Epidermal melanocyte (primary cell): Measurements from ENCODE around the gene CD300H.
"Not testable (repeated sequence)": the region's sequence is repeated elsewhere in the genome, so short reads cannot be mapped to it uniquely, and the experiment has no call there.

Experiments used
- DNase-seq: peaks from one replicate; pipeline ENCODE4 v3.0.0; 2011; ENCODE audit warnings: low spot score; ENCODE audit not compliant: insufficient read length

The CD300H gene

GRCh38 chr17:74528491-74529199 is 38.7 kb downstream of the CD300H start:
- DNase-seq = no peak

GRCh38 chr17:74527756-74528155 is 39.6 kb downstream of the CD300H start:
- DNase-seq = no peak

GRCh38 chr17:74527081-74527480 is 40.2 kb downstream of the CD300H start:
- no peak for DNase-seq

- DNase-seq = no peak
Measured at GRCh38 chr17:74526681-74527080, 40.6 kb downstream of the CD300H start.

GRCh38 chr17:74525781-74526288 is 41.5 kb downstream of the CD300H start:
- no peak for DNase-seq

GRCh38 chr17:74525465-74525725 is 41.9 kb downstream of the CD300H start:
- no peak for DNase-seq

GRCh38 chr17:74524653-74525464 is 42.5 kb downstream of the CD300H start:
- DNase-seq = no peak

- DNase-seq = no peak
Measured at GRCh38 chr17:74523308-74523707, 44.0 kb downstream of the CD300H start.

GRCh38 chr17:74522381-74523105 is 44.8 kb downstream of the CD300H start:
- no peak for DNase-seq

GRCh38 chr17:74521701-74522201 is 45.6 kb downstream of the CD300H start:
- no peak for DNase-seq

- DNase-seq = no peak
Measured at GRCh38 chr17:74520790-74521480, 46.4 kb downstream of the CD300H start.

GRCh38 chr17:74520016-74520434 is 47.3 kb downstream of the CD300H start:
- DNase-seq = no peak

GRCh38 chr17:74518413-74518981 is 48.8 kb downstream of the CD300H start:
- DNase-seq = not testable (repeated sequence)

GRCh38 chr17:74516561-74517328 is 50.6 kb downstream of the CD300H start:
- DNase-seq = no peak

GRCh38 chr17:74515941-74516340 is 51.4 kb downstream of the CD300H start:
- DNase-seq = no peak

- no peak for DNase-seq
Measured at GRCh38 chr17:74514632-74515334, 52.5 kb downstream of the CD300H start.

- DNase-seq = no peak
Measured at GRCh38 chr17:74513987-74514631, 53.2 kb downstream of the CD300H start.

- DNase-seq = no peak
Measured at GRCh38 chr17:74512624-74513091, 54.7 kb downstream of the CD300H start.

- no peak for DNase-seq
Measured at GRCh38 chr17:74512036-74512435, 55.3 kb downstream of the CD300H start.
